Panc1 (cell line): ENCODE data around the gene MYO5B. TPM values are rescaled to one million over a fixed set of nuclear protein-coding genes. Genes with fewer than 3 reads are reported as not detected.

ENCODE experiments used
- ATAC-seq: fragments of 200-7000 bp; cut with Tn5 transposase; 2 replicates; pipeline ENCODE4 v1.9.1; 2020; ENCODE audit warnings: mild to moderate bottlenecking, moderate library complexity
- BruUV-seq: library from RNA; stranded (reverse); fragments of 400-500 nt; replicated peaks from 2 replicates; lab custom pipeline; 2021; lab: Mats Ljungman, UMichigan
- CTCF ChIA-PET: fragments of 300-600 bp; sonication (Branson Sonifier 250); formaldehyde crosslinking; loops from one replicate; lab custom pipeline; 2022; ENCODE audit warnings: antibody characterized with exemption; lab: Charles Lee
- POLR2A ChIA-PET: fragments of 300-600 bp; sonication (Branson Sonifier 250); formaldehyde crosslinking; loops from one replicate; lab custom pipeline; 2022; ENCODE audit warnings: antibody characterized with exemption; lab: Charles Lee
- DNase-seq: peaks from one replicate; pipeline ENCODE4 v3.0.0-alpha.2; 2010; ENCODE audit warnings: low read depth, low spot score
- H3K27ac ChIP-seq: 2 replicates; pipeline ENCODE4 v1.5.1; 2011; ENCODE audit warnings: mild to moderate bottlenecking, low read length, inconsistent platforms
- H3K27me3 ChIP-seq: fragments of 200-500 bp; sonication (Bioruptor generic); 2 replicates; pipeline ENCODE4 v1.6.0; 2014; ENCODE audit warnings: low read length, inconsistent platforms; ENCODE audit not compliant: control insufficient read depth, insufficient read depth
- H3K36me3 ChIP-seq: fragments of 200-500 bp; sonication (Bioruptor generic); 2 replicates; pipeline ENCODE4 v1.5.1; 2014; ENCODE audit warnings: inconsistent platforms, mild to moderate bottlenecking, low read length, moderate library complexity; ENCODE audit not compliant: control insufficient read depth, insufficient read depth
- H3K4me1 ChIP-seq: 2 replicates; pipeline ENCODE4 v1.5.1; 2011; ENCODE audit warnings: inconsistent platforms, mild to moderate bottlenecking, low read length, moderate library complexity; ENCODE audit not compliant: control insufficient read depth, insufficient read depth
- H3K4me3 ChIP-seq, 2 experiments: 2 replicates each; pipeline ENCODE4 v1.5.1; 2011 to 2012; ENCODE audit warnings: low read depth in 2 of 2, low read length in 2 of 2, mild to moderate bottlenecking in 2 of 2, inconsistent platforms in 1 of 2, moderate library complexity in 1 of 2
- H3K9me3 ChIP-seq: fragments of 200-500 bp; sonication (Bioruptor generic); 2 replicates; pipeline ENCODE4 v1.5.1; 2014; ENCODE audit warnings: low read depth, mild to moderate bottlenecking, inconsistent platforms, low read length, moderate library complexity; ENCODE audit not compliant: control insufficient read depth, insufficient read depth
- POLR2AphosphoS5 ChIP-seq: IDR thresholded peaks from 2 replicates; pipeline ENCODE4 v1.6.1; 2012; ENCODE audit warnings: mild to moderate bottlenecking, low read depth, low read length, moderate library complexity
- SIN3A ChIP-seq: IDR thresholded peaks from 2 replicates; pipeline ENCODE4 v1.6.1; 2012; ENCODE audit warnings: low read depth, mild to moderate bottlenecking, low read length, moderate library complexity, borderline replicate concordance; ENCODE audit not compliant: insufficient read depth
- TCF7L2 ChIP-seq: IDR thresholded peaks from 2 replicates; pipeline ENCODE4 v1.6.1; 2011; ENCODE audit warnings: mild to moderate bottlenecking, low read depth, low read length, inconsistent platforms
- in situ Hi-C: cut with HindIII; loops from 2 replicates; pipeline ENCODE4 v1.10.0; 2016; ENCODE audit warnings: low sequenced_read_pairs, low pct_unique_long_range_greater_than_20kb
- intact Hi-C: fragments of 100-400 bp; cut with micrococcal nuclease; formaldehyde crosslinking; loops from one replicate; pipeline ENCODE4 v1.10.0; 2022; ENCODE audit not compliant: unreplicated experiment
- total RNA-seq: library from RNA; stranded (reverse); gene quantifications from one replicate; pipeline ENCODE4 v1.2.1, GENCODE V29; 2021; ENCODE audit not compliant: unreplicated experiment
- TF ChIP-seq, protein P1 (sequence below), 2 experiments: IDR thresholded peaks; 2 replicates each; pipeline ENCODE4 v1.6.1; 2011 to 2012; ENCODE audit warnings: low read depth in 2 of 2, control low read depth in 1 of 2, low read length in 1 of 2, mild to moderate bottlenecking in 1 of 2, moderate library complexity in 1 of 2; ENCODE audit not compliant: insufficient read depth in 1 of 2
- TF ChIP-seq, protein P2 (sequence below): fragments of 450-650 bp; IDR thresholded peaks from 2 replicates; pipeline ENCODE4 v1.5.1; 2017; ENCODE audit warnings: mild to moderate bottlenecking

MYO5B gene
- total RNA-seq, 1 experiment from 2014 or later: 0.31 TPM

DNA sequence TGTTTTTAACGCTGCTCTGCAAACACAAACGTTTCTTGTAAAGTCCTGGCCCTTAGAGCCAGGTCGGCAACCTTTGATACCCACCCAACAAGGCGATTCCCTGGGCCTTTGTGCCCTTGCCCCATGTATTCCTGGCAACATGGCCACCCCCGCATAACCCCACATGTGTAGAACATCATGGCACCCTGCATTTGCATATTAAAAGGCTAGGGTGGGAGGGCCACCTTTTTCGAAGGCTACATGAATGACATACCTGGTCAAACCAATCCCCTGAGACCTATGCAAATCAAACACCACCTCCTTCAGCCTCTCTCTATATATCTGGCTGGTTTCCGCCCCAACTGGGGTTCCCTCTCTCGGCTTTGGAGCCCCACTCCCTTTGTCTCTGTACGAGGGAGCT, 105.2 kb downstream of the MYO5B start:
- intact Hi-C loops (no loop called here), in situ Hi-C loops (no loop called here)
- ATAC-seq (no peak), DNase-seq (no peak)
- no peak for TF ChIP-seq POLR2AphosphoS5
- TF ChIP-seq, protein P1, sequence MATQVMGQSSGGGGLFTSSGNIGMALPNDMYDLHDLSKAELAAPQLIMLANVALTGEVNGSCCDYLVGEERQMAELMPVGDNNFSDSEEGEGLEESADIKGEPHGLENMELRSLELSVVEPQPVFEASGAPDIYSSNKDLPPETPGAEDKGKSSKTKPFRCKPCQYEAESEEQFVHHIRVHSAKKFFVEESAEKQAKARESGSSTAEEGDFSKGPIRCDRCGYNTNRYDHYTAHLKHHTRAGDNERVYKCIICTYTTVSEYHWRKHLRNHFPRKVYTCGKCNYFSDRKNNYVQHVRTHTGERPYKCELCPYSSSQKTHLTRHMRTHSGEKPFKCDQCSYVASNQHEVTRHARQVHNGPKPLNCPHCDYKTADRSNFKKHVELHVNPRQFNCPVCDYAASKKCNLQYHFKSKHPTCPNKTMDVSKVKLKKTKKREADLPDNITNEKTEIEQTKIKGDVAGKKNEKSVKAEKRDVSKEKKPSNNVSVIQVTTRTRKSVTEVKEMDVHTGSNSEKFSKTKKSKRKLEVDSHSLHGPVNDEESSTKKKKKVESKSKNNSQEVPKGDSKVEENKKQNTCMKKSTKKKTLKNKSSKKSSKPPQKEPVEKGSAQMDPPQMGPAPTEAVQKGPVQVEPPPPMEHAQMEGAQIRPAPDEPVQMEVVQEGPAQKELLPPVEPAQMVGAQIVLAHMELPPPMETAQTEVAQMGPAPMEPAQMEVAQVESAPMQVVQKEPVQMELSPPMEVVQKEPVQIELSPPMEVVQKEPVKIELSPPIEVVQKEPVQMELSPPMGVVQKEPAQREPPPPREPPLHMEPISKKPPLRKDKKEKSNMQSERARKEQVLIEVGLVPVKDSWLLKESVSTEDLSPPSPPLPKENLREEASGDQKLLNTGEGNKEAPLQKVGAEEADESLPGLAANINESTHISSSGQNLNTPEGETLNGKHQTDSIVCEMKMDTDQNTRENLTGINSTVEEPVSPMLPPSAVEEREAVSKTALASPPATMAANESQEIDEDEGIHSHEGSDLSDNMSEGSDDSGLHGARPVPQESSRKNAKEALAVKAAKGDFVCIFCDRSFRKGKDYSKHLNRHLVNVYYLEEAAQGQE (IDR thresholded peaks at IDR 0.05; ENCODE audit: insufficient read depth in 1 of 2, low read depth in 2 of 2, low read length in 1 of 2): no peak
- TF ChIP-seq TCF7L2: no peak
- TF ChIP-seq, protein P2, sequence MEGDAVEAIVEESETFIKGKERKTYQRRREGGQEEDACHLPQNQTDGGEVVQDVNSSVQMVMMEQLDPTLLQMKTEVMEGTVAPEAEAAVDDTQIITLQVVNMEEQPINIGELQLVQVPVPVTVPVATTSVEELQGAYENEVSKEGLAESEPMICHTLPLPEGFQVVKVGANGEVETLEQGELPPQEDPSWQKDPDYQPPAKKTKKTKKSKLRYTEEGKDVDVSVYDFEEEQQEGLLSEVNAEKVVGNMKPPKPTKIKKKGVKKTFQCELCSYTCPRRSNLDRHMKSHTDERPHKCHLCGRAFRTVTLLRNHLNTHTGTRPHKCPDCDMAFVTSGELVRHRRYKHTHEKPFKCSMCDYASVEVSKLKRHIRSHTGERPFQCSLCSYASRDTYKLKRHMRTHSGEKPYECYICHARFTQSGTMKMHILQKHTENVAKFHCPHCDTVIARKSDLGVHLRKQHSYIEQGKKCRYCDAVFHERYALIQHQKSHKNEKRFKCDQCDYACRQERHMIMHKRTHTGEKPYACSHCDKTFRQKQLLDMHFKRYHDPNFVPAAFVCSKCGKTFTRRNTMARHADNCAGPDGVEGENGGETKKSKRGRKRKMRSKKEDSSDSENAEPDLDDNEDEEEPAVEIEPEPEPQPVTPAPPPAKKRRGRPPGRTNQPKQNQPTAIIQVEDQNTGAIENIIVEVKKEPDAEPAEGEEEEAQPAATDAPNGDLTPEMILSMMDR: no peak
- TF ChIP-seq SIN3A: no peak
- Histone ChIP-seq H3K27ac (no peak overlapping the region), H3K9me3 (no peaks in the 10 kb centered on the region), H3K27me3 (no peaks in the 10 kb centered on the region; the same call in 1 of the 2 replicates), H3K4me1 (no peaks in the 10 kb centered on the region), H3K4me3 (no peak overlapping the region), H3K36me3 (no peaks in the 10 kb centered on the region)
- CTCF ChIA-PET: no interaction called here
- BruUV-seq: no TSS peak
- POLR2A ChIA-PET: no interaction called here

DNA sequence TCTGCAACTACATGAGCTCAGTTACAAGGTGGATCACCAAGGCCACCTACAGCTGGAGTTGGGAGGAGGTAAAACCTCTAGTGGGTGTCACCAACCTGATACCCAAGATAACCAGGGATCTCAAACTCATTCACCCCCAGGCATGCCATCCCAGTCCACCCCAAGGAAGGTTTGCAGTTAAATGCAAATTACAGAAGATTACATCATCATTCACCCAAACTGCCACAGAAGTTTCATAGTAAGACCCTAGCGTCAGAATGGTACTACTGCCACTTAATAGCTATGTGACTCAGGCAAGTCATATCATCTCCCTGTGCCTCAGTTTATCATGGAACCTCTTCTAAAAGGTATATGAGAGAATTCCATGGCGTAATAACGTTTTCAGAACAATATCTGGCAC, 111.2 kb downstream of the MYO5B start:
- no peak for TF ChIP-seq TCF7L2
- no peak for TF ChIP-seq SIN3A
- no peak for TF ChIP-seq POLR2AphosphoS5
- TF ChIP-seq, protein P2: no peak
- TF ChIP-seq, protein P1 (IDR thresholded peaks at IDR 0.05; ENCODE audit: insufficient read depth in 1 of 2, low read depth in 2 of 2, low read length in 1 of 2): no peak
- no peaks in the 10 kb centered on the region; the same call in 1 of the 2 replicates for H3K27me3 ChIP-seq
- H3K36me3 ChIP-seq: no peaks in the 10 kb centered on the region
- H3K4me1 ChIP-seq: no peaks in the 10 kb centered on the region
- no peak overlapping the region for H3K27ac ChIP-seq
- ChIA-PET CTCF (no interaction called here), POLR2A (no interaction called here)
- H3K4me3 ChIP-seq: no peak overlapping the region
- intact Hi-C loops (no loop called here), in situ Hi-C loops (no loop called here)
- DNase-seq (no peak), ATAC-seq (no peak)
- no peaks in the 10 kb centered on the region for H3K9me3 ChIP-seq
- no TSS peak for BruUV-seq
